ENCODE measurements around the gene TDP1.
"Not testable (repeated sequence)": the region's sequence is repeated elsewhere in the genome, so short reads cannot be mapped to it uniquely, and the experiment has no call there.

TDP1 gene

DNA sequence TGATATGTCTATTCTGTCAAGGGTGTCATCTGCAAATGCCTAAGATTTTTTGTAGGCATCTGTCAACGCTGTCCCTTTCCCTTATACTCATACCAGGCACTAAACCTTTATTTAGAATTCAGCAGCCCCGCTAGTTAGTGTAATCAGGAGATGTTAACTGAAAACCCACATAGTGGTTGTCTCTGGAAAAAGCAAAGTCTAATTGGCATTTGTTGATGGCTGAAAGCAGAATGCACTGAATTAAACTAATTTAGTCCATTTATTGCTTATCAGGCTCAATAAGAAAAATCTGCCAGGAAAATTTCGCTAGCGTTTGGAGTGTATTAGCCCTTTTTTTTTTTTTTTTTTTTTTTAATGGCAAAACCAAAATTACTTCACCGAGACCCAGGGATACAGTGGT is 34.5 kb downstream of the TDP1 start:
- DNase-seq (ENCODE audit: low read depth): no peak

DNA sequence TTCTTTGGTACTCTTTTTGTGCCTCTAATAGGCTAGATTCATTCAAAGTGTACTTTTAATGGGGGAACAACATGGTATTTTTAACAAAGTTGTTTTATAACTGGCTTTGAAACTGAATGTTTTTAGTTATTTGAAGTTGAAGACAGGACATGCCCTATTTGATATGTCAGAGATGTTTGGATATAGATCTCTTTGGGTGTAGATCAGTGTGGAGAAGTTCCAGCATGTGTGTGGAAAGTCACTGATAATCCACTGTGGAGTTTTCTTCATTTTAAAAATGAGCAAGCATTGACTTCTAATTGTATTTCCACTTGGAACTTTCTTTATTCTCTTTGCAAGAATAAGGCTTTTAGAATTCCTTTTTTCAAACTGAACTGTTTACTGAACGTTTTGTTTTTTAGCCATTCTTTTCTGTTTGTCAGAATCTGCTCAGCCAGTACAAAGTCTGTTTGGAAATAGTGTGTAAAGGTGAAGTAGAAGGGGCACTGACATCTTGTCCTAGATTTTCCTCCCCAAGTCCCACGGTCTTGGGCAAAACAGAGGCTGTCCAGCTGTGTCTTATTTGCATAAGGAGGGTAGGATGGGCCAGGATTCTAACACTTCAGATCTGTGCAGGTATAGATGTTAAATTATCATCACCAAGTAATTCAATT is 35.0 kb downstream of the TDP1 start:
- no peak for DNase-seq (ENCODE audit: low read depth)

DNA sequence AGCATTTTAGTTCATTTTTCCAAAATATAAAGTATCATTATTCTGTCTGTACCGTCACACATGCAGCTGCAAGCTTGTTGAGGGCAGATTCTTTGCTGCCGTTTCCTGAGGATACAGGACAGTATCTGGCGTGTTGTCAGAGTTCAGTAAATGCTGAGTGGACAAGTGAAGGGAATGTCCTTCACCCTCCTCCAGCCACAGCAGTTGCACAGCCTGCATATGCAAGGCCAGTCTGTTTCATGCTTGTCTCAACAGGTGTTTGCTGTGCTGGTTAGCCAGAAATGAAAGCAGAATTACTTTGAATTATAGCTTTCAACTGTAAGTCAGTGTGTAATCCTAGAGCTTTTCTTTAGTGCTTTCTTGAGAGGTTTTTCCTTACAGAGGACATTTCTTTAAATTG is 36.5 kb downstream of the TDP1 start:
- no peak for DNase-seq (ENCODE audit: low read depth)

DNA sequence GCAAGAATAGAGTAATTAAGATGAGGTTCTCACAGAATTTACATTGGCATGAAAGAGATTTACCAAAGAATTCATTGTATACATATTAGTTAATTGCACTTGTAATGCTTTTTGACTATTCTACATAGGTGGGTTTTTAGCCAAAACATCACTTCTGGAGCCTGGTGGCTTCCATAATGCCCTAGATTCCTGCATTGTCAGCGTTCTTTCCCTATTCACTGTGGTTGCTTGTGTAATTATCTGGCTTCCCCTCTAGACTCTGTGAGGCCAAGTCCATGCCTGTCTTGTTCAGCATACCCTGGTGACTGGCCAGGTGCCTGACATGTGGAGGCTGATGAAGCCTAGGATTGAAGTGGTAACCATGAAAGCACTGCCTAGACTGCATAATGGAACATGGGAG is 41.2 kb downstream of the TDP1 start:
- no peak for DNase-seq (ENCODE audit: low read depth)

DNA sequence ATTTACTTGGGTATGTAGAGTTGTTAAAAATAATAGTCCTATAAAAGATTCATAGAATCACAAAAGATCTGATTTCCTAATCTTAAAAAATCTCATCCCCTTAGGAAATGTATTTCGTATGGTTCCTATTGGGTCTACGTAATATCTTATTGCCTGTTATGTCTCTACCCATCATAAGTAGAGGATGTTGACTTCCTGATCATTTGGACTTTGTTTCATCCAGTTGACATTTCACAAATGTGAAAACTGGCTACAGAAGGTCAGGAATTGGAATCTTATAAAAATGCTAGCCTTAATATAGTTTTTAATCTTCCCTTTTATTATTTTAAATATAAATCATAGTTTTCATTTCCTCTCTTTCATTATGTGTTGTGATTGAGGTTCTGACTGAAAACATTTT is 45.2 kb downstream of the TDP1 start:
- DNase-seq (ENCODE audit: low read depth): no peak

DNA sequence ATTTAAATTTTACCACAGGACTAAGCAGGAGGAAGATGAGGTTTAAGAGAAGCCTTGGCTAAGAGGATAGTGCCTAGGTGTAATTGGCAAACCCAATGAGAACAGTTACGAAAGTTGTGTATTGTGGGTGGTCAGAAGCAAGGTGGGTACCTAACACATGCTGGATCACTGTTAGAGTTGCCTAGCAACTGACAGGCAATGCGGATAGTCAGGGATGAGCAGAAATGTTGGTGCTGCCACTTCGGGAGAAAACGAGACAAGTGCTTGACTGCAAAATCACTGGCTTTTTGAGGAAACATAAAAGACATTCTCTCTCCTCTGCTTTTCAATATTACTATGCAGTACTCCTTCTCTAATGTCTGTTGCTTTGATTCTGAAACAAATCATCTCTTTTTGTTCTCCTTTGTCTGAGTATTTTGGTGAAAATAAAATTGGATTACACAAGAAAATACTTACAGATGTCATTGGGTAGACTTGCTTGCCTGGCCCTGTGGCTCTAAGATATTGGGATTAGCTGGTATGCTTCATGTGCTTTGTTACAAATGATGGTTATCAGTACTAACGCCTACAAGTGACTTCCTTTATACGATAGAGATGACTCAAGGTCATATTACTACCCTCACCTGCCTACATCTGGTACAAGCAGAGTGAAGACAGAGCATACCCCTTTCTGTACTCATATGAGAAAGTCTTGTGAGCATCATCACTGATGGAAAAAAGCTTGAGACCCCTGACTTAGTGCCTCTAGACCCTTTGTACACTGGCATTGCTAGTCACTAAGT is 48.0 kb downstream of the TDP1 start:
- no peak for DNase-seq (ENCODE audit: low read depth)

DNA sequence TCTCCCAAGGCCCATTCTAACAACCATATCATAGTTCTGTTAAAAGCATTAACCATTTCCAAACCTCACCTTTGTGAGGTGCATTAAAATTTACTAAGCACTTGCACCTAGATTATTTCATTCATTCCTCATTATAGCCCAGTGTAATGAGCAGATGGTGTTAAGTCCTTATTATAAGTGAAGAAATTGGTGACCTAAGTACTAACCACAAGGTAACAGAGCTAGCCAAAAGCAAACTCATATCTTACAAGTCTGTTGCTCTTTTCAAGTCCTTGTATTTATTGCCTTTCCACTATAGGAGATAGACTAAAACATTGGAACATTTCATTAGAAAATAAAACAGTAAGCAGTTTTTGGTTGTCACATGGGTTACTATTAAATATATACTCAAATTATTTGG is 49.7 kb downstream of the TDP1 start:
- no peak for DNase-seq (ENCODE audit: low read depth)

DNA sequence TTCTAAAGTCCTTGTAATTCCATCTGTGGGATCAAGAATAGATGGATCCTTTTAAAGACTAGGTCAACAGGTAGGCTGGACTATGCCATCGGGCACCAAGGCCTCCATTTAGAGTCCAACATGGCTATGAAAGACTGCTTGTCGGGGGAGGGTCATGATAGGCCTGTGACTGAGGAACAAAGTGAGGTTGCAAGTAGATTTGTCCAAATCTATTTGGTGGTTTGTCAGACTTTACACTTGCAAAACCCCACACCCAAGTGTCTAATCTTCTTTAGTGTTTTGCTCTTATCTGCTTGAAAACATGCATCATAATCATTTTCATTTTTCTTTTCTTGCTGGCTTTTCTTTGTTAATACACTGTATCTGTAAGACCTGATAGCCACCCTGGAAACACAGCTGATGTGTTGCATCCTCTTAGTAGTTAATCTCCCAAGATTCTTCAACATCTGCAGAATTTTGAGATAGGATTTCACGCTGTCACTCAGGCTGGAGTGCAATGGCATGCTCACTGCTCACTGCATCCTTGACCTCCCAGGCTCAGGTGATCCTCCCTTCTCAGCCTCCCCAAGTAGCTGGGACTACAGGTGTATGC is 50.3 kb downstream of the TDP1 start:
- DNase-seq (ENCODE audit: low read depth): no peak

DNA sequence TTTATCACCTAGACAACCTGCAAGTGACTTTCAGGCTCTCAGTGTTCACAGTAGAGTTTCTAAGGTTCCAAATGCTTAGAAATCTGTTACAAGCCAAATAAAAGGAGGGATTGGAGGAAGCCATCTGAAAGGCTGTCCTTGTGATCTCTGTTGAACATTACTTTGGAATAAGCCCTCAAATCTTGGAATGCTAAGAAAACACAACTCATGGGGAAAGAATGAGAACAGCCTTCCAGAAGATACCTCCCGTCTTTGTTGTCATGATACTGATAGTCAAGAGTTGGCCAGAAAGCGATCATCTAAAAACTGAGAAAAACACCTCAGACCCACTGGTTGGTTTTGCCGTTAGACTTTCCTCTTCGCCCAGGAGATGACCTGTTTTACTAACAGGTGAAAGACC is 61.6 kb downstream of the TDP1 start:
- no peak for DNase-seq (ENCODE audit: low read depth)

DNA sequence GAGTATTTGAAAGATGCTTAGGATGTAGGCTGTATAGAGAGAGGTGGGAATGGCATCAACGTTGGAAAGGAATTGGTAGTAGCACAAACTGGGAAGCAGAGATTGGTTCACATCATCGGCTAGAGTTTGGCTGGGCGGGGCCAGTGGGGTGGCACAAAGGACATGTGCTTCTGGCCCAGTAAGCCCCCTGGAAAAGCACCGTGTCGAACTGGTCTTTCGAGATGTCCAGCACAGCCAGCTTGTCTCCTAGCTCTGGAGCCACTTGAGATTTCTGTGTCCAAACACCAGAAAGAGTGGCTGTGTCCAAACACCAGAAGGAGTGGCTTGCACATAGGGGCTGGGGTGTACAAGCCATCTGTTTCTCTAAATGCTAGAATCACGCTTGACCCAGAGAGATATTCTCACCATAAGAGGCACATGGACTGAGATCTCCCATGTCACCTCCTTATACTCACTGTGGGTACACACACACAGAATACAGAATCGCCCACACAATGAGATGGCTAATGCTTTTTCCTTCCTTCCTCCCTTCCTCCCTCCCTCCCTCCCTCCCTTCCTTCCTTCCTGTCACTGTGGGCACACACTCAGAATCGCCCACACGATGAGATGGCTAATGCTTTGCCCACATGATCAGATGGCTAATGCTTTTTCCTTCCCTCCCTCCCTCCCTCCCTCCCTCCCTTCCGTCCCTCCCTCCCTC is 64.2 kb downstream of the TDP1 start:
- DNase-seq (ENCODE audit: low read depth): no peak

DNA sequence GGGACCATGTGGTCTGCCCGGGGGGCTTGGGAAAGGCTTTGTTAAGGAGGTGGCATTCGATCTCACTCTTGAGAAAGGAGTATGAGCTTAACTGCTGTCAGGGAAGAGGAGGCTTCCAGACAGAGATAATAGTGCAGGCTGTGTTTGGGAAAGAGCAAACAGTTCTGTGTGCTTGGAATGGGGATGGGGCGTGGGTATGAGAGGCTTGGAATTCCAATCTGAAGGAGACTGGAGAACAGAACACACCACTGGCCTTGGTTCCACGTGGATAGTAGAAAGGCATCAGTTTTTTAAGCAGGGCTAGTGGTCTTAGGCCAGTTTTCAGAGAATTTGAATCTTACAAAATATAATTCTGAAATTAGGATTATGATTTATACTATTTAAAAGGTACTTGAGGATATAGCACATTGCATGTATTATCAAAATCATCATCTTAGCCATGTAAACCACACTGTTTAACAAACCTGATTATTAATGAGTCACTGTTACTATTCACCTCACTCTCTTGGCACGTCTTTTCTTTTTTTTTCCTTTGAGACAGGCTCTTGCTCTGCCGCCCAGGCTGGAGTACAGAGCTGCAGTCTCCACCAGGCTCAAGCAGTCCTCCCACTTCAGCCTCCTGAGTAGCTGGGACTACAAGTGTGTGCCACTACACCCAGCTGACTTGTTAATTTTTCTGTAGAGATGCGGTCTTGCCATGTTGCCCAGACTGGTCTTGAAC is 67.6 kb downstream of the TDP1 start:
- DNase-seq (ENCODE audit: low read depth): no peak

DNA sequence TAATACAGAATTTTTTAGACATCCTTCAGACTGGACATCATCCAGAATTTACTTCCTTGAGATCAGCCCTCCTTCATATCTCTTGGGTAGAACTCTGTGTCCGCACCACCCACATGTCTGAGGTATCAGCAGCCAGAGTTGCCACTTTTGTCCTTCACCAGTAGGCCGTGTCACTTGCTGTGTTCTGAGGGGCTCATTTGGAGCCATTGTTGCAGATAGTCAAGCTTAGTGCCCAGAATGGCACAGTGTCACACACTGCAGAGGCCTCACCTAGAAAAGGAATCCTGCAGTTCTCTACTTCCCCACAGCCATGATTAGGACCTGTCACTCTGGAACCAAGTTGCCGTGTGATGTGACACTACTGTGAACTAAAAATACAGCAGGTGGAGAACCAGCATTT is 69.2 kb downstream of the TDP1 start:
- DNase-seq (ENCODE audit: low read depth): no peak

DNA sequence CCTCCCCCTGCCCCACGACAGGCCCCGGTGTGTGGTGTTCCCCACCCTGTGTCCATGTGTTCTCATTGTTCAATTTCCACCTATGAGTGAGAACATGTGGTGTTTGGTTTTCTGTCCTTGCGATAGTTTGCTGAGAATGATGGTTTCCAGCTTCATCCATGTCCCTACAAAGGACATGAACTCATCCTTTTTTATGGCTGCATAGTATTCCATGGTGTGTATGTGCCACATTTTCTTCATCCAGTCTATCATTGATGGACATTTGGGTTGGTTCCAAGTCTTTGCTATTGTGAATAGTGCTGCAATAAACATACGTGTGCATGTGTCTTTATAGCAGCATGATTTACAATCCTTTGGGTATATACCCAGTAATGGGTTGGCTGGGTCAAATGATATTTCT is 70.9 kb downstream of the TDP1 start:
- DNase-seq (ENCODE audit: low read depth): not testable (repeated sequence)

DNA sequence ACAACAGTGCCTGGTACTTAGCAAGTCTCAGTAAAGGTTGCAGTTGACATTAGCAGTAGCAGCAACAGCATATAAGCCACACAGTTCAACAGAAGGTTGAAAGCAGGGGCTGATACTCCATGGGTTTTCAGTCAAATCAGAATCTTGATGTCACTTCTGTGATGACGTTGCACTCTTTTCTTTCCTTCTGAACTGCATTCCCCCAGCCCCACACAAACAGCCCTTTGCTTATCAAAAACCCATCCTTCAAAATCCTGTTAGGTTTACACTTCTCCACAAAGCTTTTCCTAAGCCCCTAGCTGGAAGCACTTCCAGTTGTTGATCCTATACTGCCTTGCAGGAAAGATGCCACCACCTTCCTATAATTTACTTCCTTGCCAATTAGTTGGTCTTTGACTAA is 72.1 kb downstream of the TDP1 start:
- DNase-seq (ENCODE audit: low read depth): no peak

DNA sequence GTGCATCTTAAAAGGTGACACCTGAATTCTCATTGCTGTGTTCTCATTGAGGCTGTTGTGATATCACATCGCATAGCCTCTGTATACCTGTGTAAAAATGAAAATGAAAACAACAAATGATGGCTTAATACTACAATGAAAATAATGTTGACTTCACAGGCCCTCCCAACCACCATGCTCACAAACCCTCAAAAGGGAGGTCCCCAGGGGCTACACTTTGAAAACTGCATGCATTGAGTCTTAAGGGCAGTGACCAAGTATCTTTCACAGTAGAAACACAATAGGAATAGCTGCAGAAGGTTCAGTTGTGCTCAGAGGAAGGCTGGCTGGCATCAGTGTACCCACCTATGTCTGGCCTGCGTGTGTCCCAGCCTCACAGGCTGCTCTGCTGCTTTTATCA is 78.4 kb downstream of the TDP1 start:
- DNase-seq (ENCODE audit: low read depth): no peak

DNA sequence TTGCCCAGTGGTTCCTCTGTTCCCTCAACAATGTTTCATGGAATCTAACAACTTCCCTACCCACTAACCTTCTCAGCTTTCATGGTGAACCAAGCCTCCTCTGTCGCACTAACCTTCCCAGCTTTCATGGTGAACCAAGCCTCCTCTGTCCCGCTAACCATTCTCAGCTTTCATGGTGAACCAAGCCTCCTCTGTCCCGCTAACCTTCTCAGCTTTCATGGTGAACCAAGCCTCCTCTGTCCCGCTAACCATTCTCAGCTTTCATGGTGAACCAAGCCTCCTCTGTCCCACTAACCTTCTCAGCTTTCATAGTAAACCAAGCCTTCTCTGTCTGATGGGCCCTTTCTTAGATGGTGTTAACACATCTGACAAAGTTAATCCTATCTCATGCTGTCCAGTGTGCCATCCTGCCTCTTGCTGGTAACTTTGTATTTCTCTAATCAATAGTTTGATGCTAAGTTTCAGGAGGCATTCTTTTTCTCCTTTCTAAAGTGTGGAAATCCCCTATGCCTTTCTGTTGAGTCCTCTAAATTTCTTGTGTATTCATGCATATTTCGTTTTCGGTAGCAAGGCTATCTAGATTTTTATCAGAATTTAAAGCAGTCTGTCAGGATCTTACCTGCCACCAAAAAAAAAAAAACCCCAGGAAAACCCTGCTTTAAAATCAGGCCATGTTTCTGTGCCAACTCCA is 79.3 kb downstream of the TDP1 start:
- no peak for DNase-seq (ENCODE audit: low read depth)

DNA sequence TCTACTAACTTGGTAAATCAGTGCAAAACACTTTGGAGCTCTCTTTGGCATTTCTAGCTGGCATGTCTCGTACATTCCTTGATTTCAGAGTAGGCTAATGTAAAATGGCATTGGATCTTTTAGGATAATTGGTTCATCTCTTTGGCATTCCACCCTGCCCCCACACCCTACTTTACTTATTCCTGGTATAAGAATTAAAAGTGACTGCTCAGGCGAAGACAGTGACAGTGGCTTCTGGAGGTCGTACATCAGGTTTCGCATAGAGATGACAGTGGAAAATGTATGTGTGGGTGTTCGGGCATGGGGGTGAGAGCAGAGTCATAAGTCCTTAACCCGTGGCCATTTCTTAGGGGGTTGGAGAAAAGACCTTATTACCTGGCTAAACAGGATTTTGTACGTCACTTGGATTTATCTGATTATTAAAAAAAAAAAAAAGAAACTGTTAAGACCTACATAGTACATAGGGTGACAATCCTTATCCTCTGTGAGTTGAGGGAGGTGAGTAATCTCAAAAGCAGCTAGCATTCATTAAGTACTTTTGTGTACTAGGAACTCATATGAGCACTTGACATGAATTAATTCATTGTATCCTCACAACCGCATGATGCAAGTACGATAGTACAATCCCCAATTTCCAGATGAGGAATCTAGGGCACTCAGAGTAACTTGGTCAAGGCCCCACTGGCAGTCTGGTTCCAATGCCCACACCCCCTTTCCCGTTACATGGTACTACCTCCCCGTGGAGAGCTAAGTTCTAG is 83.7 kb downstream of the TDP1 start:
- DNase-seq (ENCODE audit: low read depth): no peak

DNA sequence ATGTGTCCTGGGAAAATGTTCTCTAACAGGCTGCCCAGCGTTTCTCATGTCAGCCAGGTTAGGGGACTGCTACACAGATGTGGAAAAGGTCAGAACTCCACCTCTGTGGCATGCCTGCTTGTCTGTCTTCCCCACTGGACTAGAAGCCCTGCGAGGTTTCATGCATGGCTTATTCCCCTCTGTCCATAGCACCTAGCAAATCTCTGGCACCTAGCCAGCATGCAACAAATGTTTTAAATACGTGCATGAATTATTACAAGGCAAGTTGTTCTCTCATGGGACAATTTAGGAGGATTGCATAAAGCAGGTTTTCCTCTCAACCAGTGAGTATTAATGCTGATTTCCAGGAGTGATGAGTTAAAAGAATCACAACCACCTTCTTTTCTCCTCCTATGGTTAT is 84.7 kb downstream of the TDP1 start:
- no peak for DNase-seq (ENCODE audit: low read depth)

DNA sequence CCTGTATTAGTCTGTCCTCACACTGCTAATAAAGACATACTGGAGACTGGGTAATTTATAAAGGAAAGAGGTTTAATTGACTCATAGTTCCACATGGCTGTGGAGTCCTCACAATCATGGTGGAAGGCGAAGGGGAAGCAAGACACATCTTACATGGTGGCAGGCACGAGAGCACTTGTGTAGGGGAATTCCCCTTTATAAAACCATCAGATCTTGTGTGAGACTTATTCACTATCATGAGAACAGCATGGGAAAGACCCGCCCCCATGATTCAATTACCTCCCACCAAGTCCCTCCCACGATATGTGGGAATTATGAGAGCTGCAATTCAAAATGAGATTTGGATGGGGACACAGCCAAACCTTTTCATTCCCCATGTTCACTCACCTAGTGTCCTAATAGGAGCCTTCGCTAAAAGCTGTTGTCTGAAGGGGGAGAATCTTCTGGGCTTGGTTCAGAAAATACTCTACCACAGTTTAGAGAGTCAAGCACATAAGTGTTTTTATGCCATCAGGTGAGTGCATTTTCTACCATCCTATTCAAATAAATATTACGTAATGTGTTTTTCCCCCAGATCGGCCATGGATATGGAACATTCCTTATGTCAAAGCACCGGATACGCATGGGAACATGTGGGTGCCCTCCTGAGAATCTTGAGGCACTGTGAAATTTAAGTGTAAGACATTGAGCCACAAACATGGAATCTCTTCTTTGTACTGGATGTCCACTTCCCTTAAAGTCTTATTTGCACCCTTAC is 86.9 kb downstream of the TDP1 start:
- DNase-seq (ENCODE audit: low read depth): no peak

DNA sequence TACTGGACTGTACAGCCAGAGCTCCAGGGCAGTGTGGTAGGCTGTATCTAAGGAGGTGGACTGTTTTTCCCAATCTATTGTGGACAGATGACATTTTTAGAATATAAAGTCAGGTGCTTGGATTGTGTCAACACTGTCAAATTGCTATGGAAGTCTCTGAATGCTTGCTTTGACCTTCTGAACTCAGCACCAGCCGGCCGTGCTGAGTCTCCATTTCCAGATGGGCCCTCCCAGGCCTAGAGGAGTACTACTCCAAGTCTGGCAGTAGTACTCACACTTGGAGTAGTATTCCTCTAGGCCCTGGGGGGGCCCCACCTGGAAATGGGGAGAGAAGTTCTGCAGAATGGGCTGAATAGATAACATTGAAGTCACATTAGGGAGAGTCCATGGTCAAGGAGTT is 89.9 kb downstream of the TDP1 start:
- DNase-seq (ENCODE audit: low read depth): no peak
